AG04450 (cell line): ENCODE data around the gene AKAP6. TPM values are rescaled to one million over a fixed set of nuclear protein-coding genes. Genes with fewer than 3 reads are reported as not detected.

Experiments used
- CTCF ChIA-PET: fragments of 300-600, 350-600 bp; formaldehyde crosslinking; extraction: SDS; loops from one replicate; lab custom pipeline; 2022; ENCODE audit warnings: antibody characterized with exemption, inconsistent platforms; lab: Charles Lee
- POLR2A ChIA-PET: fragments of 350-600 bp; formaldehyde crosslinking; extraction: SDS; loops from one replicate; lab custom pipeline; 2021; ENCODE audit warnings: antibody characterized with exemption, inconsistent platforms; lab: Yijun Ruan, JAX
- DNase-seq: peaks from one replicate; pipeline ENCODE4 v3.0.0-alpha.2; 2011; ENCODE audit warnings: low read depth, low spot score
- H3K27ac ChIP-seq: one replicate; pipeline ENCODE4 v1.5.1; 2012; ENCODE audit warnings: low read depth, low read length, control low read depth
- H3K27me3 ChIP-seq: one replicate; pipeline ENCODE4 v1.6.0; 2012; ENCODE audit warnings: low read length; ENCODE audit not compliant: control insufficient read depth, insufficient read depth
- H3K4me3 ChIP-seq: 2 replicates; pipeline ENCODE4 v1.5.1; 2011; ENCODE audit warnings: mild to moderate bottlenecking, low read depth, low read length, control low read depth
- H3K9me3 ChIP-seq: 2 replicates; pipeline ENCODE4 v1.5.1; 2012; ENCODE audit warnings: low read length; ENCODE audit not compliant: control insufficient read depth, insufficient read depth
- CTCF ChIP-seq: IDR thresholded peaks from 2 replicates; pipeline ENCODE4 v1.5.1; 2011; ENCODE audit warnings: low read depth, low read length, control low read depth, inconsistent platforms
- polyA plus RNA-seq: library from polyadenylated mRNA; depleted of rRNA; stranded (reverse); fragments of >200 nt; gene quantifications from 2 replicates; pipeline ENCODE4 v1.2.3, GENCODE V29; 2011

AKAP6 gene
- polyA plus RNA-seq, 1 experiment, result 0.78 TPM

GRCh38 chr14:32310876-32311275 is 18.2 kb upstream of the AKAP6 start:
- Histone ChIP-seq H3K27ac (no peak overlapping the region), H3K9me3 (no peaks in the 10 kb centered on the region), H3K4me3 (no peak overlapping the region), H3K27me3 (peaks cover 6% of the 10 kb centered on the region)
- POLR2A ChIA-PET, result no interaction called here
- no peak for DNase-seq
- CTCF ChIA-PET, result no interaction called here
- no peak for TF ChIP-seq CTCF

- CTCF ChIA-PET, result no interaction called here
- POLR2A ChIA-PET, result no interaction called here
- Histone ChIP-seq H3K4me3 (no peak overlapping the region), H3K27me3 (peaks cover 6% of the 10 kb centered on the region), H3K9me3 (no peaks in the 10 kb centered on the region), H3K27ac (no peak overlapping the region)
- TF ChIP-seq CTCF, result no peak
- no peak for DNase-seq
Measured at GRCh38 chr14:32311294-32312009, 17.6 kb upstream of the AKAP6 start.

GRCh38 chr14:32312010-32312331 is 17.1 kb upstream of the AKAP6 start:
- H3K4me3 ChIP-seq, result no peak overlapping the region
- no peak for DNase-seq
- peaks cover 6% of the 10 kb centered on the region for H3K27me3 ChIP-seq
- H3K9me3 ChIP-seq, result no peaks in the 10 kb centered on the region
- POLR2A ChIA-PET, result interaction anchor here (0.6 kb wide), 1 partner anchor 45 kb away, joined by 3 read pairs; no protein-coding TSS in a partner anchor
- no peak for TF ChIP-seq CTCF
- CTCF ChIA-PET, result no interaction called here
- H3K27ac ChIP-seq, result no peak overlapping the region

- Histone ChIP-seq H3K9me3 (no peaks in the 10 kb centered on the region), H3K27ac (no peak overlapping the region), H3K27me3 (peaks cover 6% of the 10 kb centered on the region), H3K4me3 (no peak overlapping the region)
- ChIA-PET POLR2A (no interaction called here), CTCF (no interaction called here)
- DNase-seq, result no peak
- TF ChIP-seq CTCF, result no peak
Measured at GRCh38 chr14:32313844-32314376, 15.2 kb upstream of the AKAP6 start.

GRCh38 chr14:32318087-32318795 is 10.9 kb upstream of the AKAP6 start:
- CTCF ChIA-PET, result no interaction called here

More at GRCh38 chr14:32318087-32318795, 10.9 kb upstream of the AKAP6 start:
- no peak for DNase-seq
- Histone ChIP-seq H3K27ac (no peak overlapping the region), H3K27me3 (peaks cover 3% of the 10 kb centered on the region), H3K9me3 (no peaks in the 10 kb centered on the region), H3K4me3 (no peak overlapping the region)
- TF ChIP-seq CTCF, result no peak
- POLR2A ChIA-PET, result no interaction called here
